ENCODE results near the gene HEXIM1.

DNA sequence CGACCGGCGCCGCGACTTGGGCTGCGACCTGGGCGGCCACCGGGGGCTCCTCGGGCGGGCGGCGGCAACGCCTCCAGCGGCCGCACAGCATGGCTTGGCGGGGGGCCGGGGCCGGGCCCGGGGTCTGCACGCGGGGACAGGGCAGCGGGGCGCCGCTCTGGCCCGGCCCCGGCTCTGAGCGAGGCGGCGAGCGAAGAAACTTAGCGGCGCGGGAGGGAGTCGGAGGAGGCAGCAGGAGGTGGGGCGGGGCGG is 16.0 kb upstream of the HEXIM1 start, which contains the start of gene PLCD3:
- TF ChIP-seq POLR2A (IDR thresholded peaks at IDR 0.05), result no peak
- TF ChIP-seq, protein P1, sequence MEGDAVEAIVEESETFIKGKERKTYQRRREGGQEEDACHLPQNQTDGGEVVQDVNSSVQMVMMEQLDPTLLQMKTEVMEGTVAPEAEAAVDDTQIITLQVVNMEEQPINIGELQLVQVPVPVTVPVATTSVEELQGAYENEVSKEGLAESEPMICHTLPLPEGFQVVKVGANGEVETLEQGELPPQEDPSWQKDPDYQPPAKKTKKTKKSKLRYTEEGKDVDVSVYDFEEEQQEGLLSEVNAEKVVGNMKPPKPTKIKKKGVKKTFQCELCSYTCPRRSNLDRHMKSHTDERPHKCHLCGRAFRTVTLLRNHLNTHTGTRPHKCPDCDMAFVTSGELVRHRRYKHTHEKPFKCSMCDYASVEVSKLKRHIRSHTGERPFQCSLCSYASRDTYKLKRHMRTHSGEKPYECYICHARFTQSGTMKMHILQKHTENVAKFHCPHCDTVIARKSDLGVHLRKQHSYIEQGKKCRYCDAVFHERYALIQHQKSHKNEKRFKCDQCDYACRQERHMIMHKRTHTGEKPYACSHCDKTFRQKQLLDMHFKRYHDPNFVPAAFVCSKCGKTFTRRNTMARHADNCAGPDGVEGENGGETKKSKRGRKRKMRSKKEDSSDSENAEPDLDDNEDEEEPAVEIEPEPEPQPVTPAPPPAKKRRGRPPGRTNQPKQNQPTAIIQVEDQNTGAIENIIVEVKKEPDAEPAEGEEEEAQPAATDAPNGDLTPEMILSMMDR (IDR thresholded peaks at IDR 0.05), result no peak

All from lower leg skin (tissue), 3 donors.